CD4-positive, alpha-beta T cell (primary cell): Measurements from ENCODE around the gene RBMS1. TPM values are rescaled to one million over a fixed set of nuclear protein-coding genes. Genes with fewer than 3 reads are reported as not detected.

ENCODE experiments used
- ATAC-seq: fragments of 200-7000 bp; cut with Tn5 transposase; one replicate; pipeline ENCODE4 v1.10.0; 2022; ENCODE audit warnings: mild to moderate bottlenecking; ENCODE audit not compliant: poor library complexity
- CTCF ChIA-PET: fragments of 350-600 bp; sonication (Branson Sonifier 250); formaldehyde crosslinking; loops from one replicate; lab custom pipeline; 2021; ENCODE audit warnings: antibody characterized with exemption, inconsistent platforms; lab: Charles Lee
- POLR2A ChIA-PET: fragments of 350-600 bp; sonication (Branson Sonifier 250); formaldehyde crosslinking; loops from one replicate; lab custom pipeline; 2021; ENCODE audit warnings: antibody characterized with exemption, inconsistent platforms; lab: Charles Lee
- DNase-seq, 14 experiments: peaks; one replicate each; pipeline ENCODE4 v3.0.0-alpha.2; 2013 to 2020; ENCODE audit warnings: mixed read lengths in 2 of 14
- H3K27ac ChIP-seq, 2 donors: one replicate each; pipeline versions ENCODE4 v1.5.1 to v1.7.0; 2013; ENCODE audit warnings: low read length in 2 of 2, low read depth in 1 of 2, mild to moderate bottlenecking in 1 of 2
- H3K27me3 ChIP-seq, 2 experiments: 1 replicate in 1 of 2; 2 replicates in 1 of 2; pipeline versions ENCODE4 v1.6.1 to v1.7.0; 2013; ENCODE audit warnings: low read length in 2 of 2, control low read depth in 1 of 2, mild to moderate bottlenecking in 1 of 2, moderate library complexity in 1 of 2; ENCODE audit not compliant: insufficient read depth in 2 of 2, control insufficient read depth in 1 of 2
- H3K36me3 ChIP-seq: one replicate; pipeline ENCODE4 v1.6.1; 2013; ENCODE audit warnings: low read length, control low read depth; ENCODE audit not compliant: insufficient read depth
- H3K4me1 ChIP-seq: one replicate; pipeline ENCODE4 v1.6.1; 2013; ENCODE audit warnings: low read length, control low read depth; ENCODE audit not compliant: insufficient read depth
- H3K4me3 ChIP-seq: one replicate; pipeline ENCODE4 v1.5.1; 2013; ENCODE audit warnings: mild to moderate bottlenecking, low read length, moderate library complexity
- H3K9me3 ChIP-seq, 2 experiments: 1 replicate in 1 of 2; 2 replicates in 1 of 2; pipeline versions ENCODE4 v1.6.1 to v1.7.0; 2013; ENCODE audit warnings: low read length in 2 of 2, mild to moderate bottlenecking in 2 of 2, control low read depth in 1 of 2, moderate library complexity in 1 of 2; ENCODE audit not compliant: control insufficient read depth in 1 of 2, insufficient read depth in 1 of 2
- H3K27ac Mint-ChIP-seq: one replicate; pipeline ENCODE4 v1.8.0; 2020; ENCODE audit warnings: mixed read lengths
- H3K27me3 Mint-ChIP-seq: one replicate; pipeline ENCODE4 v1.8.0; 2021; ENCODE audit warnings: mixed read lengths
- H3K36me3 Mint-ChIP-seq: one replicate; pipeline ENCODE4 v1.8.0; 2021; ENCODE audit warnings: low read depth, mixed read lengths
- H3K4me1 Mint-ChIP-seq: one replicate; pipeline ENCODE4 v1.8.0; 2021; ENCODE audit warnings: low read depth, mixed read lengths
- H3K4me3 Mint-ChIP-seq: one replicate; pipeline ENCODE4 v1.8.0; 2020; ENCODE audit warnings: mild to moderate bottlenecking, mixed read lengths
- H3K9me3 Mint-ChIP-seq: one replicate; pipeline ENCODE4 v1.8.0; 2020; ENCODE audit warnings: mixed read lengths
- intact Hi-C, 2 experiments: fragments of 100-400 bp; cut with DNase I in 1 of 2; cut with micrococcal nuclease in 1 of 2; formaldehyde crosslinking; loops; one replicate each; pipeline versions ENCODE4 v1.15.1 to v1.9.0; 2023 to 2025; cut with DNase I, micrococcal nuclease
- total RNA-seq, 174 experiments: library from RNA in 2 of 174; stranded (reverse) in 2 of 174; gene quantifications; one replicate each; pipeline ENCODE4 v1.2.3 and lab custom pipeline; 2021 to 2026
- TF ChIP-seq, protein P1 (sequence below): fragments of 200-600 bp; IDR thresholded peaks from one replicate; pipeline ENCODE4 v1.8.0; 2022; ENCODE audit warnings: antibody characterized with exemption, mild to moderate bottlenecking

Gene RBMS1
- total RNA-seq, 2 experiments from 2014 or later, result 88.6 to 90.3 TPM

DNA sequence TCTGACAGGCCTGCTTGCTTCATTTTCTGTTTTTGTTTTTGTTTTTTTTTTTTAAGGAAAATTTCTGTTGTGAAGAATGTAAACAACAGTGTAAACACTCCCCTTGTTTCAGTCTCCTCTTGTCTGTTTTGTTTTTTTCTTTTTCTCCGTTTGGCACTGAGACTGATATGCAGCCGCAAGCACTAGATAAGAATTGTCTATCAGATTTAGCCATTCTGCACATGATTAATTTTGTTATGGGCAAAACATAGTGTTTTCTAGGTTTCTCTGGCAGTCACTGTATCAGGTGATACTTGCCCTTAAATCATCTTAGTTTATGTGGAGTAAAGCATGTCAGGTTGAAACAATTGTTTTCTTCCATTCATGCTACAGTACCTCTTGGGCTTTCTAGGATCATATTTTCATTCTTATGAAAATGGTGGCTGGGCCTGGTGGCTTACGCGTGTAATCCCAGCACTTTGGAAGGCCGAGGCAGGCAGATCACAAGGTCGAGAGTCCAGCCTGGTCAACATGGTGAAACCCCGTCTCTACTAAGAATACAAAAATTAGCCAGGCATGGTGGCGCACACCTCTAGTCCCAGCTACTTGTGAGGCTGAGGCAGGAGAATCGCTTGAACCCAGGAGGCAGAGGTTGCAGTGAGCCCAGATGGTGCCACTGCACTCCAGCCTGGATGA, 12.9 kb upstream of the RBMS1 start:
- POLR2A ChIA-PET, result interaction anchor here (0.7 kb wide), 2 partner anchors 16 to 37 kb away, joined by 3 read pairs; no protein-coding TSS in a partner anchor
- H3K27ac ChIP-seq, result no peak overlapping the region
- DNase-seq (no peak), ATAC-seq (no peak)
- Mint-ChIP-seq H3K4me1 (peaks cover 25% of the 10 kb centered on the region), H3K27ac (peak overlapping the region; percentile 47), H3K27me3 (no peaks in the 10 kb centered on the region), H3K36me3 (no peaks in the 10 kb centered on the region), H3K9me3 (no peaks in the 10 kb centered on the region), H3K4me3 (peak overlapping the region; percentile 49)
- intact Hi-C loops, result no loop called here
- H3K27me3 ChIP-seq, result no peaks in the 10 kb centered on the region
- no peak overlapping the region for H3K4me3 ChIP-seq
- no peaks in the 10 kb centered on the region for H3K36me3 ChIP-seq
- TF ChIP-seq, protein P1, sequence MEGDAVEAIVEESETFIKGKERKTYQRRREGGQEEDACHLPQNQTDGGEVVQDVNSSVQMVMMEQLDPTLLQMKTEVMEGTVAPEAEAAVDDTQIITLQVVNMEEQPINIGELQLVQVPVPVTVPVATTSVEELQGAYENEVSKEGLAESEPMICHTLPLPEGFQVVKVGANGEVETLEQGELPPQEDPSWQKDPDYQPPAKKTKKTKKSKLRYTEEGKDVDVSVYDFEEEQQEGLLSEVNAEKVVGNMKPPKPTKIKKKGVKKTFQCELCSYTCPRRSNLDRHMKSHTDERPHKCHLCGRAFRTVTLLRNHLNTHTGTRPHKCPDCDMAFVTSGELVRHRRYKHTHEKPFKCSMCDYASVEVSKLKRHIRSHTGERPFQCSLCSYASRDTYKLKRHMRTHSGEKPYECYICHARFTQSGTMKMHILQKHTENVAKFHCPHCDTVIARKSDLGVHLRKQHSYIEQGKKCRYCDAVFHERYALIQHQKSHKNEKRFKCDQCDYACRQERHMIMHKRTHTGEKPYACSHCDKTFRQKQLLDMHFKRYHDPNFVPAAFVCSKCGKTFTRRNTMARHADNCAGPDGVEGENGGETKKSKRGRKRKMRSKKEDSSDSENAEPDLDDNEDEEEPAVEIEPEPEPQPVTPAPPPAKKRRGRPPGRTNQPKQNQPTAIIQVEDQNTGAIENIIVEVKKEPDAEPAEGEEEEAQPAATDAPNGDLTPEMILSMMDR, result no peak
- CTCF ChIA-PET, result no interaction called here
- no peaks in the 10 kb centered on the region for H3K9me3 ChIP-seq
- H3K4me1 ChIP-seq, result peaks cover 7% of the 10 kb centered on the region

- CTCF ChIA-PET, result interaction anchor here (1.6 kb wide), 1 partner anchor 75 kb away, joined by 4 read pairs; no protein-coding TSS in a partner anchor
- Histone ChIP-seq H3K36me3 (no peaks in the 10 kb centered on the region), H3K4me1 (peaks cover 7% of the 10 kb centered on the region), H3K9me3 (no peaks in the 10 kb centered on the region), H3K27me3 (no peaks in the 10 kb centered on the region), H3K4me3 (no peak overlapping the region), H3K27ac (no peak overlapping the region)
- Mint-ChIP-seq H3K4me1 (peaks cover 30% of the 10 kb centered on the region), H3K27ac (no peak overlapping the region), H3K27me3 (no peaks in the 10 kb centered on the region), H3K36me3 (no peaks in the 10 kb centered on the region), H3K4me3 (no peak overlapping the region), H3K9me3 (no peaks in the 10 kb centered on the region)
- POLR2A ChIA-PET, result no interaction called here
- TF ChIP-seq, protein P1, result no peak
- intact Hi-C loops, result no loop called here
- ATAC-seq (no peak), DNase-seq (no peak)
Observed at GRCh38 chr2:160505256-160505655, 11.6 kb upstream of the RBMS1 start.

DNA sequence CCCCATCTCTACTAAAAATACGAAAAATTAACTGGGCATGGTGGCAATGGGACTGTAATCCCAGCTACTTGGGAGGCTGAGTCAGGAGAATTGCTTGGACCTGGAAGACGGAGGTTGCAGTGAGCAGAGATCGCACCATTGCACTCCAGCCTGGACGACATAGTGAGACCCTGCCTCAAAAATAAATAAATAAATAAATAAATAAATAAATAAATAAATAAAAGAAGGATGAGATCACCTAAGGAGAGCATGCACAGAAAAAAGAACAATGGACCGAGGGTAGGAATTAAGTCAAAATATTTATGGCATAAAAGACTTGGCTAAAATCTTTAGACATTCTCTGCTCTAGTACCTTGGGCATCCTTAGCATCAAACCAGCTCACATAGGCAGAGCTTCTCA, 8.9 kb upstream of the RBMS1 start:
- Histone ChIP-seq H3K4me3 (no peak overlapping the region), H3K27ac (no peak overlapping the region), H3K4me1 (peaks cover 7% of the 10 kb centered on the region), H3K27me3 (no peaks in the 10 kb centered on the region), H3K9me3 (no peaks in the 10 kb centered on the region), H3K36me3 (no peaks in the 10 kb centered on the region)
- H3K4me1 Mint-ChIP-seq, result peaks cover 21% of the 10 kb centered on the region
- H3K27me3 Mint-ChIP-seq, result no peaks in the 10 kb centered on the region
- no peaks in the 10 kb centered on the region for H3K36me3 Mint-ChIP-seq
- no peak for DNase-seq
- TF ChIP-seq, protein P1, result no peak
- H3K27ac Mint-ChIP-seq, result no peak overlapping the region
- H3K4me3 Mint-ChIP-seq, result no peak overlapping the region
- ATAC-seq, result no peak
- ChIA-PET POLR2A (interaction anchor here (1.7 kb wide), 1 partner anchor 10 kb away, joined by 5 read pairs; no protein-coding TSS in a partner anchor), CTCF (no interaction called here)
- intact Hi-C loops, result no loop called here
- H3K9me3 Mint-ChIP-seq, result no peaks in the 10 kb centered on the region
